GM13977 (cell line): ENCODE data around the gene UMOD.
"Not testable (repeated sequence)": the region's sequence is repeated elsewhere in the genome, so short reads cannot be mapped to it uniquely, and the experiment has no call there.

Source experiments
- DNase-seq: peaks from one replicate; pipeline ENCODE4 v3.0.0; 2012; ENCODE audit warnings: low spot score
- CTCF ChIP-seq: IDR thresholded peaks from 2 replicates; pipeline ENCODE4 v1.5.1; 2012; ENCODE audit warnings: mild to moderate bottlenecking, control low read depth; ENCODE audit not compliant: insufficient read depth; ENCODE audit errors: extremely low read depth, missing control alignments
- in situ Hi-C: fragments of 300-500 bp; cut with MboI; formaldehyde crosslinking; loops from one replicate; pipeline ENCODE4 v1.12.0; 2022; ENCODE audit warnings: low sequenced_read_pairs, low pct_unique_long_range_greater_than_20kb, mixed read lengths, inconsistent platforms; ENCODE audit not compliant: unreplicated experiment

UMOD gene

DNA sequence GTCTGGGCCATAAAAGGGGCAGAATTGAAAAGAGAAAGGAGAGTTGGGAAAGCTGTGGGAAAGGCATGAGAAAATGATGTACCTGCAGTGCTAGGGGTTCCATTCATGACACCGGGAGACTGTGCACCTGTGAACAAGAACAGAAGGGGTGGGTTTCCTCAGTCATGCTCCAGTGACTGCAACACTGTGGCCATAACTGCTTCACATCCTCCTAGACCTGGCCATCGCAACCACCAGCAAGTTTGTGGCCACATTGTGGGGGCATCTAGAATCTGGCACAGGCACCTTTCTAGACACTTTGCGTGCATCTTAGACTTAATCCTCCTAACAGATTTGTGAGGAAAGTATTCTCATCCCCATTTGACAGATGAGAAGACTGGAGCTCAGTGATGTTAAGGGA, 37.9 kb downstream of the UMOD start:
- in situ Hi-C loops = no loop called here
- DNase-seq = no peak
- TF ChIP-seq CTCF = no peak

DNA sequence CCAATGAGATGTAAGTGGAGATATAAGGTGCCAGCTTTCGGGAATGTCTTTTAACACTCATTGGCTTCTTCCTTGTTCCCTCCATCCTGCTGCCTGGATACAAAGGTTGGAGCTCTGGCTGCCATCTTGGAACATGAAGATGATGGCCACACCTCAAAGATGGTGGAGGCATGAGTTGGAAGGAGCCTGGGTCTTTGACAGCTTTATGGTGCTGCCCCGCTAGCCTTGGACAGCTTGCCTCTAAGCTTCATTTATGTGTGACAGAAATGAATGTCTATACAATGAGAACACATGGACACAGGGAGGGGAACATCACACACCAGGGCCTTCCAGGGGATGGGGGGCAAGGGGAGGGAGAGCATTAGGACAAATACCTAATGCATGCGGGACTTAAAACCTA, 38.8 kb downstream of the UMOD start:
- no peak for DNase-seq
- TF ChIP-seq CTCF = no peak
- in situ Hi-C loops = no loop called here

DNA sequence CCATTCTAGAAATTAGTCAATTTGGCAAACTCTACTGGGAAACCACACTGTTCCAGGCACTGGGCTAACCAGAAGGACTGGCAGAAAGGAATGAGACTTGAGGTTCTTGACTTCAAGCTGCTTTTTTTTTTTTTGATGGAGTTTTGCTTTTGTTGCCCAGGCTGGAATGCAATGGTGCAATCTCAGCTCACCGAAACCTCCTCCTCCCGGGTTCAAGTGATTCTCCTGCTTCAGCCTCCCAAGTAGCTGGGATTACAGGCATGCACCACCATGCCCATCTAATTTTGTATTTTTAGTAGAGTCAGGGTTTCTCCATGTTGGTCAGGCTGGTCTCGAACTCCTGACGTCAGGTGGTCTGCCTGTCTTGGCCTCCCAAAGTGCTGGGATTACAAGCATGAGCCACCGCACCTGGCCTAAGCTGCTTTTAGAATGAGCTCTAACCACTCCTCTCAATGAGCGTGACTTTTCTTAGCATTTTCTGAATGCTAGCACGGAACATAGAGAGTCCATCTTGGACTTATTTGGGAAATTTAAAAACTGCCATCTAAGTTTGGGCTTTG, 39.9 kb downstream of the UMOD start:
- DNase-seq, in situ Hi-C loops: not testable (repeated sequence)

GRCh38 chr16:20311548-20311947, 41.0 kb downstream of the UMOD start:
- no peak for TF ChIP-seq CTCF
- DNase-seq = no peak
- in situ Hi-C loops = no loop called here

GRCh38 chr16:20310421-20311395, 41.8 kb downstream of the UMOD start:
- no peak for DNase-seq
- in situ Hi-C loops = no loop called here
- TF ChIP-seq CTCF = no peak

DNA sequence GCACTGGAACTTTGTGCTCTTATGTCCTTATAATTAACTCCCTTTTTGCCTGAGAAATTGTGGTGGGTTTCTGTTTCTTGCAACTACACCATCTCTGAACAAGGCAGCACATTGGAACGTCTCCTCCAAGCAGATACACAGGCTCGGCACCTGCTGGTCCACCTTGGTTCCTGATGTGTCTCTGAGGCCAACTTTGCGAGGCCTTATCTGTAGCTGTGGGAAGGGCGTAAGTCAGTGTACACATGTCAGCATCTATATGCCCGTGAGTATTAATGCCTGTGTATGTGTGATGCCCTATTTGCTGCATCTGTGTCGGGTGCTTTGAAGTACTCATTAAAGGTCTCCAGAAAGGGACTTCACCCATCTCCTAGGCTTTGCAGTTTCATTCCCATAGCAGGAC, 42.7 kb downstream of the UMOD start:
- DNase-seq = no peak
- in situ Hi-C loops = loop anchor here (10.0 kb wide), 1 partner anchor 405 kb away; no protein-coding TSS in a partner anchor
- no peak for TF ChIP-seq CTCF
